NCI-H446 treated with DMSO at 0.1 percent for 48 hours (cell line): Measurements from ENCODE around the gene SEC22C.
"Not testable (repeated sequence)": the region's sequence is repeated elsewhere in the genome, so short reads cannot be mapped to it uniquely, and the experiment has no call there.

Experiments used
- DNase-seq: peaks from one replicate; lab custom pipeline; 2025; lab: John Stamatoyannopoulos, UW

The SEC22C gene

GRCh38 chr3:42581709-42582473 is at the start of gene SEC22C:
Gene SEC22C (minus strand): TSS chr3:42581967. CDS start chr3:42569046, 12,921 bp downstream.
- DNase-seq = peak; percentile 84

- DNase-seq = no peak
These were observed 31.7 kb upstream of the SEC22C start for GRCh38 chr3:42613462-42613861.

GRCh38 chr3:42612928-42613327 is 31.2 kb upstream of the SEC22C start:
- no peak for DNase-seq

GRCh38 chr3:42612217-42612616 is 30.4 kb upstream of the SEC22C start:
- no peak for DNase-seq

GRCh38 chr3:42610976-42611375 is 29.2 kb upstream of the SEC22C start:
- DNase-seq = no peak

- peak; percentile 48 for DNase-seq
These were observed 26.8 kb upstream of the SEC22C start for GRCh38 chr3:42608581-42608980.

- DNase-seq = no peak
These were observed 23.9 kb upstream of the SEC22C start for GRCh38 chr3:42605546-42606173.

- DNase-seq = no peak
These were observed 21.2 kb upstream of the SEC22C start for GRCh38 chr3:42602961-42603360.

GRCh38 chr3:42601896-42602581 is 20.3 kb upstream of the SEC22C start:
- no peak for DNase-seq

GRCh38 chr3:42600958-42601675 is 19.4 kb upstream of the SEC22C start:
- no peak for DNase-seq

- DNase-seq = peak; percentile 91
These were observed 18.6 kb upstream of the SEC22C start, which contains the start of gene NKTR for GRCh38 chr3:42600111-42600957. Gene NKTR (plus strand): TSS chr3:42600686. CDS start chr3:42601007, 321 bp downstream.

- not testable (repeated sequence) for DNase-seq
These were observed 15.3 kb upstream of the SEC22C start for GRCh38 chr3:42597098-42597497.

- no peak for DNase-seq
These were observed 13.9 kb upstream of the SEC22C start for GRCh38 chr3:42595682-42596081.

GRCh38 chr3:42593635-42594034 is 11.9 kb upstream of the SEC22C start:
- DNase-seq = no peak

GRCh38 chr3:42591811-42592210 is 10.0 kb upstream of the SEC22C start:
- no peak for DNase-seq

GRCh38 chr3:42590989-42591756 is 9.4 kb upstream of the SEC22C start:
- no peak for DNase-seq

- no peak for DNase-seq
These were observed 7.8 kb upstream of the SEC22C start for GRCh38 chr3:42589382-42590109.

GRCh38 chr3:42588625-42589024 is 6.9 kb upstream of the SEC22C start:
- DNase-seq = no peak

- DNase-seq = no peak
These were observed 805 bp upstream of the SEC22C start for GRCh38 chr3:42582474-42583070.

GRCh38 chr3:42581400-42581708 is 413 bp downstream of the SEC22C start:
- DNase-seq = no peak
